Measurements from ENCODE around the gene PJA2.
"Not testable (repeated sequence)": the region's sequence is repeated elsewhere in the genome, so short reads cannot be mapped to it uniquely, and the experiment has no call there.

Gene PJA2

DNA sequence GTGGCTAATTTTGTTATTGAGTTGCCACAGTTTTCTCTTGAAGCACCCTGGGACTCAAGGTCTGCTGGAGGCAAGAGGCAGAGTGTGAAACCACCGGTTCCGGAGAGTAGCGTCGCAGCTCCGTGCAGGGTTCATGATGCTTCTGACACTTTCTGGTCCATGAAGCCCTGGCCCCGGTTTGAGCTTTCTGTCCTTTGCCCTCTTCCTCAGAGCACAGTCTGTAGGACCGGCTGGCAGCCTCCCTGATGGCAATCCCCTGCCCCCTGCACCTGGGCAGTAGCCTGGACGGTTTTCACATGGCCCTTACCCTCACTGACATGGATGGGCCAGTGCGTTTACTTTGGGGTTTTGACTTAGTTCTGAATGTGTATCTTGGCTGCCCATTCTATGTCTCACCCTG lies 111.9 kb downstream of the PJA2 start:
- Histone ChIP-seq H3K9me3 (ENCODE audit: control insufficient read depth, low read length) (no peaks in the 10 kb centered on the region), H3K4me1 (ENCODE audit: control insufficient read depth, insufficient read depth, low read length) (no peaks in the 10 kb centered on the region), H3K27me3 (ENCODE audit: control insufficient read depth, insufficient read depth, low read length, poor library complexity, severe bottlenecking) (no peaks in the 10 kb centered on the region), H3K27ac (ENCODE audit: insufficient read depth, low read depth, low read length, poor library complexity, severe bottlenecking) (no peak overlapping the region), H3K4me3 (ENCODE audit: insufficient read depth, low read depth, low read length) (no peak overlapping the region), H3K36me3 (ENCODE audit: control insufficient read depth, insufficient read depth, low read length) (no peaks in the 10 kb centered on the region)
- WGBS, 2 experiments, result 93% methylated on average over 9 of the region's 9 CpGs

DNA sequence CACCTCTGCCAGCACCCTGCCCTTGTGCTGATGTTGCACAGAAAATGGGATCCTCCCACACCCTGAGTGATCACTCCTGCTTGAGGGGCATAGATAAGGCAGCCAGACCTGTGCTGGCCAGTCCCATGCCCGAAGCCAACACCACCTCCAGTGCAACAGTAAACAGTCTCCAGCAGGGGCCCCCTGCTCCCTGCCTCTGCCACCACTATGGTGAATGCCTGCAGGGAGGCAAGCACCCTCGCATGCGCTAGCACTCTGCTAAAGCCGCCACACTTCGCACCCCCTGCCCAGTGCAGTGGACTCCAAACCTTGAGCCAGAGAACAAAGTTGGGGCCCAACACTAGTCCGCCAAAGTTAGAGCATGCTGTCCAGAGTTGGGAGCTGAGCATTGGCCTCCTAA lies 118.7 kb downstream of the PJA2 start:
- no peaks in the 10 kb centered on the region for H3K4me1 ChIP-seq (ENCODE audit: control insufficient read depth, insufficient read depth, low read length)
- WGBS, 2 experiments, result 89 to 90% methylated on average over 6 of the region's 6 CpGs
- no peaks in the 10 kb centered on the region for H3K27me3 ChIP-seq (ENCODE audit: control insufficient read depth, insufficient read depth, low read length, poor library complexity, severe bottlenecking)
- no peaks in the 10 kb centered on the region for H3K36me3 ChIP-seq (ENCODE audit: control insufficient read depth, insufficient read depth, low read length)
- H3K27ac ChIP-seq (ENCODE audit: insufficient read depth, low read depth, low read length, poor library complexity, severe bottlenecking), result no peak overlapping the region
- no peak overlapping the region for H3K4me3 ChIP-seq (ENCODE audit: insufficient read depth, low read depth, low read length)
- H3K9me3 ChIP-seq (ENCODE audit: control insufficient read depth, low read length), result no peaks in the 10 kb centered on the region

DNA sequence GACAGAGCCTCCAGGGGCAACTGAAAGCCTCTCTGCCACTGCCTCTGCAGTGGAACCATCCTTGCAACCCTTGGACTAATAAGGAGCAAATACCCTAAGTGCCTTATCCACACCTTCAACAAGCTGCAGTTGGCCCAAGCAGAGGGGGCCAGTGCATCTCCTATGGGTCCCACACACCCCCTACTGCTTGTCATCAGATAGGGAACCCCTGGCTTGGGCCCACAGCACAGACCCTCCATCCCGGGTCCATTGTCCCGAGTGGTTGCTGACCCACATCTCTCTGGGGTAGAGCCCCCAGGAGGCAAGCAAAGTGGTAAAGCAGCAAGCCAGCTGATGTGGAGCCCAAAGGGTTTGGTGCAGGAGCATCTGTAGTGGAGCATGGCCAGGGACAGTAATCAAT lies 119.5 kb downstream of the PJA2 start:
- H3K4me3 ChIP-seq (ENCODE audit: insufficient read depth, low read depth, low read length), result no peak overlapping the region
- H3K27me3 ChIP-seq (ENCODE audit: control insufficient read depth, insufficient read depth, low read length, poor library complexity, severe bottlenecking), result no peaks in the 10 kb centered on the region
- WGBS, 2 experiments, result 94 to 96% methylated on average over 2 of the region's 2 CpGs
- H3K27ac ChIP-seq (ENCODE audit: insufficient read depth, low read depth, low read length, poor library complexity, severe bottlenecking), result no peak overlapping the region
- no peaks in the 10 kb centered on the region for H3K36me3 ChIP-seq (ENCODE audit: control insufficient read depth, insufficient read depth, low read length)
- H3K9me3 ChIP-seq (ENCODE audit: control insufficient read depth, low read length), result no peaks in the 10 kb centered on the region
- no peaks in the 10 kb centered on the region for H3K4me1 ChIP-seq (ENCODE audit: control insufficient read depth, insufficient read depth, low read length)

DNA sequence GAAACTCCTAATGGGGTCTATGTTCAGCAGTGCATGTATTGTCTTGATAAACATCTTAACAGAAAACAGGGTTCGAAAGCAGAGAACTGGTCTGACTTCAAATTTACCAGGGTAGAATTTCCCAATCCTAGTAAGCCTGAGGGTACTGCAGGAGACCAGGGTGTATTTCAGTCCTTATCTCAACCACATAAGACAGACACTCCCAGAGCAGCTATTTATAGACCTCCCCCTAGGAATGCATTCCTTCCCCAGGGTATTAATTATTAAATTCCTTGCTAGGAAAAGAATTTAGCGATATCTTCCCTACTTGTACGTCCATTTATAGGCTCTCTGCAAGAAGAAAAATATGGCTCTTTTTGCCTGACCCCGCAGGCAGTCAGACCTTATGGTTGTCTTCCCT lies 123.1 kb downstream of the PJA2 start:
- 92 to 94% methylated on average over 3 of the region's 4 CpGs for WGBS, 2 experiments
- H3K27me3 ChIP-seq (ENCODE audit: control insufficient read depth, insufficient read depth, low read length, poor library complexity, severe bottlenecking); H3K27ac ChIP-seq (ENCODE audit: insufficient read depth, low read depth, low read length, poor library complexity, severe bottlenecking); H3K9me3 ChIP-seq (ENCODE audit: control insufficient read depth, low read length); H3K4me3 ChIP-seq (ENCODE audit: insufficient read depth, low read depth, low read length); H3K36me3 ChIP-seq (ENCODE audit: control insufficient read depth, insufficient read depth, low read length); H3K4me1 ChIP-seq (ENCODE audit: control insufficient read depth, insufficient read depth, low read length): not testable (repeated sequence)

All from ectodermal cell (in vitro differentiated cells).